Calu3 (cell line): ENCODE measurements around the gene ZNF79. TPM values are rescaled to one million over a fixed set of nuclear protein-coding genes. Genes with fewer than 3 reads are reported as not detected.

Source experiments
- BruUV-seq: library from RNA; stranded (reverse); fragments of 400-500 nt; replicated peaks from 2 replicates; lab custom pipeline; 2021; lab: Mats Ljungman, UMichigan
- CTCF ChIA-PET: fragments of 300-600 bp; sonication (Branson Sonifier 250); formaldehyde crosslinking; loops from one replicate; lab custom pipeline; 2022; ENCODE audit warnings: antibody characterized with exemption; lab: Charles Lee
- DNase-seq: peaks from one replicate; pipeline ENCODE4 v3.0.0; 2022
- H3K27ac Mint-ChIP-seq: one replicate; pipeline ENCODE4 v1.8.0; 2022; ENCODE audit warnings: mixed read lengths; ENCODE audit not compliant: unreplicated experiment
- H3K27me3 Mint-ChIP-seq: one replicate; pipeline ENCODE4 v1.8.0; 2022; ENCODE audit warnings: mixed read lengths; ENCODE audit not compliant: unreplicated experiment
- H3K36me3 Mint-ChIP-seq: one replicate; pipeline ENCODE4 v1.8.0; 2022; ENCODE audit warnings: mild to moderate bottlenecking, moderate library complexity, mixed read lengths; ENCODE audit not compliant: insufficient read depth, unreplicated experiment
- H3K4me1 Mint-ChIP-seq: one replicate; pipeline ENCODE4 v1.8.0; 2022; ENCODE audit warnings: mild to moderate bottlenecking, low read depth, mixed read lengths; ENCODE audit not compliant: unreplicated experiment
- H3K4me3 Mint-ChIP-seq: one replicate; pipeline ENCODE4 v1.8.0; 2022; ENCODE audit warnings: mild to moderate bottlenecking, low read depth, moderate library complexity, mixed read lengths; ENCODE audit not compliant: unreplicated experiment
- H3K9me3 Mint-ChIP-seq: one replicate; pipeline ENCODE4 v1.8.0; 2022; ENCODE audit warnings: low read depth, mixed read lengths; ENCODE audit not compliant: unreplicated experiment
- CTCF ChIP-seq: fragments of 200-600 bp; IDR thresholded peaks from one replicate; pipeline ENCODE4 v1.8.0; 2022; ENCODE audit warnings: antibody characterized with exemption; ENCODE audit not compliant: unreplicated experiment
- intact Hi-C: fragments of 100-400 bp; cut with micrococcal nuclease; formaldehyde crosslinking; loops from one replicate; pipeline ENCODE4 v1.10.0; 2022; ENCODE audit not compliant: unreplicated experiment
- total RNA-seq: library from RNA; stranded (reverse); gene quantifications from 2 replicates; pipeline ENCODE4 v1.2.3, GENCODE V29; 2022

The ZNF79 gene
- total RNA-seq, 1 experiment from 2014 or later = 7.0 TPM

DNA sequence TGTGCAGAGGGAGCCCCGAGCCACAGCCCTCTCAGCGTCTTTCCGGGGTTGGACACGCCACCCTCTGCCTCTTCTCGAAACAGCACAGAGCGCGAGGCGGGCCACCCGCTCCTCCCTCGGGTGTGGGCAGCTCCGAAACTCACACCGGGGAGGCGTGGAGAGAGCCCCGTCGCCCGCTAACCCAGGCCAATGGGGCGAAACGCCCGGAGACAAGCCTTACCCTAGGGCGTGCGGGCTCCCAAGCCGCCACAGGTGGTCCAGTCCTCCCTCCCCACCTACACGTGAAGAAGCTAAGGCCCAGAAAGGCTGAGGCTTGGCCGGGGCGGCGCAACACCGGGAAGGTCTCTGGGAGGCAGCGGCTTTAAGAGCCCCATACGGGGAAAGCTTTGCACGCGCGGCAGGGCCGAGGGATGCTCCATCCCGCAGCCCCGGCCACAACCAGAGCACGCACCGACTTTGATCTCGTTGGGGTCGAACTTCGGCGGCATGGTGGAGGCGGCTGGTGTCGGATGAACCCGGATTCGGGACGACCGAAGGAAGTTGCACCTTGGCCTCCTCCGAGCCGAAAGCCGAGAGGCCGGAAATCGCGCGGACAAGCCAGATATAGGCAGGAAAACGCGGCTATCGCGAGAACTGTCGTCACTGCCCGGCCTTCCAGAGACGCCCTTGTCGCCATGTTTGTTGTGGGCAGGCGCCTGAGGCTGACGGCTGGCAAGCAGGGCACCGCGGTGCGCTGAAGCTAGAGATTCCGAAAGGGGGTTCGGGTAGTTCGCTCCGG is 26.8 kb downstream of the ZNF79 start, which contains the start of the genes LRSAM1 and RPL12:
TSS of gene LRSAM1 (plus strand) at position 681 of the 778 bp plus-strand sequence. CDS start 3,018 bp downstream, outside the sequence.
TSS of gene RPL12 (minus strand) at position 577 of the 778 bp plus-strand sequence. CDS start at position 488, 89 bp downstream.
- Mint-ChIP-seq H3K27ac (peak within 1 kb of the TSS; percentile 91), H3K4me3 (peak within 1 kb of the TSS; percentile 84), H3K9me3 (no peaks in the 10 kb centered on the region), H3K4me1 (no peaks in the 10 kb centered on the region), H3K27me3 (no peaks in the 10 kb centered on the region), H3K36me3 (peaks cover 64% of the 10 kb centered on the region)
- TF ChIP-seq CTCF = no peak
- DNase-seq = peak; percentile 92
- TSS peak; percentile 43 for BruUV-seq
- intact Hi-C loops = no loop called here
- CTCF ChIA-PET = interaction anchor here (0.6 kb wide), 1 partner anchor 649 kb away, joined by 4 read pairs; no protein-coding TSS in a partner anchor

DNA sequence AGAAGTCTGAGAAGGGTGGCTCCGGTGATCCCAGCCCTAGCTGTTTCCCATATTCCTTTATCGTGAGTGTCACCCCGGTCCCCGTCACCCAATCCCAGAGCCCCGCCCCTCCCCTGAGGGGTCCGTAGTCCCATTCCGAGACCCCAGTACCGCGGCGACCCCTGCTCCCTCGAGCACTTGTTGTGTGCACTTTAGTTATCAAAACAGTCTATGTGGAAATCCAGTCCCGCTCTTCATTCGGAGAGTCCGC is 27.4 kb downstream of the ZNF79 start:
- peak overlapping the region; percentile 84 for H3K4me3 Mint-ChIP-seq
- intact Hi-C loops = no loop called here
- H3K27me3 Mint-ChIP-seq = no peaks in the 10 kb centered on the region
- DNase-seq = no peak
- peak overlapping the region; percentile 91 for H3K27ac Mint-ChIP-seq
- H3K36me3 Mint-ChIP-seq = peaks cover 60% of the 10 kb centered on the region
- no peak for TF ChIP-seq CTCF
- no TSS peak for BruUV-seq
- no peaks in the 10 kb centered on the region for H3K9me3 Mint-ChIP-seq
- H3K4me1 Mint-ChIP-seq = no peaks in the 10 kb centered on the region
- CTCF ChIA-PET = interaction anchor here (0.6 kb wide), 1 partner anchor 648 kb away, joined by 4 read pairs; no protein-coding TSS in a partner anchor

- TSS peak; percentile 45 for BruUV-seq
- no peak for TF ChIP-seq CTCF
- Mint-ChIP-seq H3K4me1 (no peaks in the 10 kb centered on the region), H3K27me3 (no peaks in the 10 kb centered on the region), H3K9me3 (no peaks in the 10 kb centered on the region), H3K36me3 (peaks cover 60% of the 10 kb centered on the region), H3K4me3 (peak overlapping the region; percentile 84), H3K27ac (peak overlapping the region; percentile 91)
- intact Hi-C loops = no loop called here
- DNase-seq = peak; percentile 55
- CTCF ChIA-PET = interaction anchor here (0.6 kb wide), 1 partner anchor 648 kb away, joined by 4 read pairs; no protein-coding TSS in a partner anchor
These were observed 27.9 kb downstream of the ZNF79 start for GRCh38 chr9:127451858-127452656.

- intact Hi-C loops = no loop called here
- TF ChIP-seq CTCF = no peak
- H3K4me3 Mint-ChIP-seq = peak overlapping the region; percentile 84
- H3K27me3 Mint-ChIP-seq = no peaks in the 10 kb centered on the region
- CTCF ChIA-PET = no interaction called here
- peak; percentile 15 for DNase-seq
- BruUV-seq = no TSS peak
- H3K9me3 Mint-ChIP-seq = no peaks in the 10 kb centered on the region
- no peak overlapping the region for H3K27ac Mint-ChIP-seq
- H3K4me1 Mint-ChIP-seq = no peaks in the 10 kb centered on the region
- H3K36me3 Mint-ChIP-seq = peaks cover 55% of the 10 kb centered on the region
These were observed 28.5 kb downstream of the ZNF79 start for GRCh38 chr9:127452691-127453090.
